Measurements from ENCODE around the gene TNIP2.
A peak's percentile ranks its signal among the peaks of the same experiment; 100 is the strongest.

The TNIP2 gene

GRCh38 chr4:2712261-2712842 is 43.8 kb downstream of the TNIP2 start:
- Mint-ChIP-seq H3K9me3 (no peaks in the 10 kb centered on the region), H3K27me3 (no peaks in the 10 kb centered on the region), H3K27ac (no peak overlapping the region), H3K36me3 (ENCODE audit: low read depth) (peaks cover 29% of the 10 kb centered on the region), H3K4me3 (no peak overlapping the region), H3K4me1 (peaks cover 29% of the 10 kb centered on the region)
- ATAC-seq: no peak
- no peak for DNase-seq

GRCh38 chr4:2702770-2703169 is 53.4 kb downstream of the TNIP2 start:
- Mint-ChIP-seq H3K4me3 (no peak overlapping the region), H3K9me3 (no peaks in the 10 kb centered on the region), H3K27me3 (no peaks in the 10 kb centered on the region), H3K4me1 (peaks cover 10% of the 10 kb centered on the region), H3K27ac (no peak overlapping the region), H3K36me3 (ENCODE audit: low read depth) (peaks cover 44% of the 10 kb centered on the region)
- DNase-seq: no peak
- no peak for ATAC-seq

- Mint-ChIP-seq H3K4me1 (peaks cover 13% of the 10 kb centered on the region), H3K4me3 (no peak overlapping the region), H3K9me3 (no peaks in the 10 kb centered on the region), H3K27ac (no peak overlapping the region), H3K27me3 (no peaks in the 10 kb centered on the region), H3K36me3 (ENCODE audit: low read depth) (peaks cover 44% of the 10 kb centered on the region)
- no peak for ATAC-seq
- DNase-seq: no peak
Observed at GRCh38 chr4:2702361-2702760, 53.8 kb downstream of the TNIP2 start.

GRCh38 chr4:2700031-2700430 is 56.1 kb downstream of the TNIP2 start:
- Mint-ChIP-seq H3K4me3 (no peak overlapping the region), H3K9me3 (no peaks in the 10 kb centered on the region), H3K27me3 (no peaks in the 10 kb centered on the region), H3K36me3 (ENCODE audit: low read depth) (peaks cover 50% of the 10 kb centered on the region), H3K27ac (no peak overlapping the region), H3K4me1 (peaks cover 24% of the 10 kb centered on the region)
- ATAC-seq: no peak
- no peak for DNase-seq

- DNase-seq (no peak), ATAC-seq (no peak)
- H3K27me3 Mint-ChIP-seq: no peaks in the 10 kb centered on the region
- peaks cover 53% of the 10 kb centered on the region for H3K36me3 Mint-ChIP-seq (ENCODE audit: low read depth)
- peaks cover 24% of the 10 kb centered on the region for H3K4me1 Mint-ChIP-seq
- H3K27ac Mint-ChIP-seq: no peak overlapping the region
- no peaks in the 10 kb centered on the region for H3K9me3 Mint-ChIP-seq
- no peak overlapping the region for H3K4me3 Mint-ChIP-seq
Observed at GRCh38 chr4:2699534-2699933, 56.6 kb downstream of the TNIP2 start.

- H3K4me1 Mint-ChIP-seq: peaks cover 24% of the 10 kb centered on the region
- no peaks in the 10 kb centered on the region for H3K27me3 Mint-ChIP-seq
- H3K36me3 Mint-ChIP-seq (ENCODE audit: low read depth): peaks cover 54% of the 10 kb centered on the region
- H3K4me3 Mint-ChIP-seq: no peak overlapping the region
- ATAC-seq (no peak), DNase-seq (no peak)
- peak overlapping the region; percentile 79 for H3K27ac Mint-ChIP-seq
- no peaks in the 10 kb centered on the region for H3K9me3 Mint-ChIP-seq
Observed at GRCh38 chr4:2698951-2699505, 57.1 kb downstream of the TNIP2 start.

- no peaks in the 10 kb centered on the region for H3K9me3 Mint-ChIP-seq
- DNase-seq: no peak
- peaks cover 24% of the 10 kb centered on the region for H3K4me1 Mint-ChIP-seq
- no peaks in the 10 kb centered on the region for H3K27me3 Mint-ChIP-seq
- peak overlapping the region; percentile 79 for H3K27ac Mint-ChIP-seq
- no peak overlapping the region for H3K4me3 Mint-ChIP-seq
- peaks cover 60% of the 10 kb centered on the region for H3K36me3 Mint-ChIP-seq (ENCODE audit: low read depth)
- peak; percentile 69 for ATAC-seq
Observed at GRCh38 chr4:2698504-2698903, 57.6 kb downstream of the TNIP2 start.

- Mint-ChIP-seq H3K27me3 (no peaks in the 10 kb centered on the region), H3K36me3 (ENCODE audit: low read depth) (peaks cover 63% of the 10 kb centered on the region), H3K27ac (peak overlapping the region; percentile 79), H3K4me3 (no peak overlapping the region), H3K9me3 (no peaks in the 10 kb centered on the region), H3K4me1 (peaks cover 24% of the 10 kb centered on the region)
- DNase-seq: no peak
- ATAC-seq: no peak
Observed at GRCh38 chr4:2697995-2698414, 58.1 kb downstream of the TNIP2 start.

- no peak for DNase-seq
- Mint-ChIP-seq H3K4me1 (peaks cover 37% of the 10 kb centered on the region), H3K4me3 (no peak overlapping the region), H3K27ac (peak overlapping the region; percentile 73), H3K27me3 (no peaks in the 10 kb centered on the region), H3K9me3 (no peaks in the 10 kb centered on the region), H3K36me3 (ENCODE audit: low read depth) (peaks cover 65% of the 10 kb centered on the region)
- ATAC-seq: no peak
Observed at GRCh38 chr4:2696423-2696822, 59.7 kb downstream of the TNIP2 start.

- Mint-ChIP-seq H3K4me3 (no peak overlapping the region), H3K27ac (peak overlapping the region; percentile 11), H3K9me3 (no peaks in the 10 kb centered on the region), H3K4me1 (peaks cover 46% of the 10 kb centered on the region), H3K27me3 (no peaks in the 10 kb centered on the region), H3K36me3 (ENCODE audit: low read depth) (peaks cover 65% of the 10 kb centered on the region)
- no peak for ATAC-seq
- DNase-seq: no peak
Observed at GRCh38 chr4:2695346-2696060, 60.6 kb downstream of the TNIP2 start.

GRCh38 chr4:2694691-2695090 is 61.4 kb downstream of the TNIP2 start:
- DNase-seq: no peak
- H3K36me3 Mint-ChIP-seq (ENCODE audit: low read depth): peaks cover 62% of the 10 kb centered on the region
- H3K27me3 Mint-ChIP-seq: no peaks in the 10 kb centered on the region
- no peak overlapping the region for H3K4me3 Mint-ChIP-seq
- H3K9me3 Mint-ChIP-seq: no peaks in the 10 kb centered on the region
- no peak for ATAC-seq
- no peak overlapping the region for H3K27ac Mint-ChIP-seq
- H3K4me1 Mint-ChIP-seq: peaks cover 55% of the 10 kb centered on the region

- Mint-ChIP-seq H3K4me3 (peak overlapping the region; percentile 40), H3K4me1 (peaks cover 48% of the 10 kb centered on the region), H3K9me3 (no peaks in the 10 kb centered on the region), H3K27me3 (no peaks in the 10 kb centered on the region), H3K36me3 (ENCODE audit: low read depth) (peaks cover 63% of the 10 kb centered on the region), H3K27ac (peak overlapping the region; percentile 96)
- DNase-seq: peak; percentile 43
- ATAC-seq: peak; percentile 81
Observed at GRCh38 chr4:2691952-2692435, 64.1 kb downstream of the TNIP2 start.
